WERI-Rb-1 (cell line): ENCODE results near the gene MYADM.

Experiments
- DNase-seq: peaks from one replicate; pipeline ENCODE4 v3.0.0-alpha.2; 2020
- H3K27ac ChIP-seq: fragments of 250-450 bp; sonication (Bioruptor Pico); 2 replicates; pipeline ENCODE4 v1.5.1; 2020; ENCODE audit warnings: mild to moderate bottlenecking, moderate library complexity
- H3K27me3 ChIP-seq: fragments of 250-450 bp; sonication (Bioruptor Pico); 2 replicates; pipeline ENCODE4 v1.5.1; 2021; ENCODE audit warnings: mild to moderate bottlenecking, low read depth, moderate library complexity; ENCODE audit not compliant: insufficient read depth, severe bottlenecking
- H3K36me3 ChIP-seq: fragments of 250-450 bp; sonication (Bioruptor Pico); 2 replicates; pipeline ENCODE4 v1.5.1; 2020; ENCODE audit warnings: mild to moderate bottlenecking, moderate library complexity
- H3K4me3 ChIP-seq: 2 replicates; pipeline ENCODE4 v1.5.1; 2011; ENCODE audit warnings: low read depth, mild to moderate bottlenecking, control low read depth, low read length
- H3K9me3 ChIP-seq: fragments of 250-450 bp; sonication (Bioruptor Pico); 2 replicates; pipeline ENCODE4 v1.5.1; 2021; ENCODE audit warnings: mild to moderate bottlenecking, moderate library complexity; ENCODE audit not compliant: severe bottlenecking
- CTCF ChIP-seq: IDR thresholded peaks from 2 replicates; pipeline ENCODE4 v1.5.1; 2011; ENCODE audit warnings: low read depth, mild to moderate bottlenecking, control low read depth, inconsistent platforms, low read length

The MYADM gene, protein sequence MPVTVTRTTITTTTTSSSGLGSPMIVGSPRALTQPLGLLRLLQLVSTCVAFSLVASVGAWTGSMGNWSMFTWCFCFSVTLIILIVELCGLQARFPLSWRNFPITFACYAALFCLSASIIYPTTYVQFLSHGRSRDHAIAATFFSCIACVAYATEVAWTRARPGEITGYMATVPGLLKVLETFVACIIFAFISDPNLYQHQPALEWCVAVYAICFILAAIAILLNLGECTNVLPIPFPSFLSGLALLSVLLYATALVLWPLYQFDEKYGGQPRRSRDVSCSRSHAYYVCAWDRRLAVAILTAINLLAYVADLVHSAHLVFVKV

DNA sequence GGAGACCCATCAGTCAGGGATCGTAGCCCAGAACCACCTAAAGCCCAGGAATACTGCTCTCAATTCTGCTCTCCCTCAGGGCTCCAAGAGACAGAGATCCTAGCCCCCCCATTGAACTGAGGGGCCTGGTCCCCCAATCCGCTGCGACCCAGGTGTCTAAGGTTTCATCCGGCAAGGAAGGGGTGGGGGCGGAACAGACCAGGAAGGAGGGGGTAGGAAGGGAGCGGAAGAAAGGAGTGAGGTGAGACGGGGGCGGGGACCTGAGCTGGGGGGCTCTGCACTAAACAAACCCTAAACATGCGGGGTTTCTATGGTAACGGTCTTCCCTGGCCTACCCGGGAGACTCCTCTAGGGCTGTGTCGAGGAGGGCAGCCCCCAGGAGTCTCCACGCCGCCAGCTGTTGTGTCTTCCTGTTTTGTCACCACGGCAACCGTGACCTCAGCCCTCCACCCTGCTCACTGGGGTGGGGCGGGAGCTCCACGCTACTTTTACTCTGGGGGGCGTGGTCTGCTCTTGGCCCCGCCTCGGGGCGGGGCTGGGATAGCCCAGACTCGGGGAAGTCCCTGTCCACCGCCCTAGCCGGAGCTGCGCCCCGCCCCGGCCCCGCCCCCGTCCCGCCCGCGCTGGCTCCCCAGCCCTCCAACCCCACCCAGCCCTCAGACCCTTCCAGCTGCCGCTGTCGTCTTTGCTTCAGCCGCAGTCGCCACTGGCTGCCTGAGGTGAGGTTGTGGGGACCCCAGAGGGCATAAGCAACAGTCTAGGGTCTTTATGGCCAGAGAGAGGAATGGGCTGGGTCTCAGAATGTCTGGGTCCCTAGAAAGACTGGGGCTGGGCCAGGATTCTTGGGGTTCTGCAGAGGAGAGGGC lies at the start of gene MYADM:
Gene MYADM (plus strand): TSS at position 659 of the 866 bp plus-strand sequence. CDS start 5,647 bp downstream, outside the sequence.
- H3K36me3 ChIP-seq: no peaks in the 10 kb centered on the region
- H3K4me3 ChIP-seq: peak within 1 kb of the TSS; percentile 66
- no peaks in the 10 kb centered on the region for H3K9me3 ChIP-seq
- peak; percentile 95 for DNase-seq
- H3K27ac ChIP-seq: no peak within 1 kb of the TSS
- H3K27me3 ChIP-seq: no peaks in the 10 kb centered on the region
- TF ChIP-seq CTCF: no peak

GRCh38 chr19:53818756-53819155 lies 48.9 kb upstream of the MYADM start:
- Histone ChIP-seq H3K4me3 (no peak overlapping the region), H3K36me3 (no peaks in the 10 kb centered on the region), H3K27ac (no peak overlapping the region), H3K9me3 (no peaks in the 10 kb centered on the region), H3K27me3 (peaks cover 10% of the 10 kb centered on the region)
- no peak for DNase-seq
- no peak for TF ChIP-seq CTCF

GRCh38 chr19:53819861-53820260 lies 47.8 kb upstream of the MYADM start:
- no peak for TF ChIP-seq CTCF
- Histone ChIP-seq H3K9me3 (no peaks in the 10 kb centered on the region), H3K27me3 (peaks cover 6% of the 10 kb centered on the region), H3K36me3 (no peaks in the 10 kb centered on the region), H3K27ac (no peak overlapping the region), H3K4me3 (no peak overlapping the region)
- DNase-seq: no peak

- no peak overlapping the region for H3K27ac ChIP-seq
- H3K4me3 ChIP-seq: no peak overlapping the region
These were observed 44.1 kb upstream of the MYADM start for GRCh38 chr19:53823380-53824120.

More at GRCh38 chr19:53823380-53824120, 44.1 kb upstream of the MYADM start:
- no peaks in the 10 kb centered on the region for H3K36me3 ChIP-seq
- DNase-seq: no peak
- TF ChIP-seq CTCF: no peak
- no peaks in the 10 kb centered on the region for H3K27me3 ChIP-seq
- H3K9me3 ChIP-seq: no peaks in the 10 kb centered on the region
